GM18499 (cell line): ENCODE measurements around the gene INSYN1.

Source experiments
- ATAC-seq: cut with Tn5 transposase; IDR thresholded peaks from one replicate; pipeline ENCODE4 v1.9.1; 2021; ENCODE audit warnings: moderate number of reproducible peaks; ENCODE audit not compliant: insufficient read depth, unreplicated experiment

Gene INSYN1

GRCh38 chr15:73779974-73780373 lies 26.8 kb upstream of the INSYN1 start:
- no peak for ATAC-seq

DNA sequence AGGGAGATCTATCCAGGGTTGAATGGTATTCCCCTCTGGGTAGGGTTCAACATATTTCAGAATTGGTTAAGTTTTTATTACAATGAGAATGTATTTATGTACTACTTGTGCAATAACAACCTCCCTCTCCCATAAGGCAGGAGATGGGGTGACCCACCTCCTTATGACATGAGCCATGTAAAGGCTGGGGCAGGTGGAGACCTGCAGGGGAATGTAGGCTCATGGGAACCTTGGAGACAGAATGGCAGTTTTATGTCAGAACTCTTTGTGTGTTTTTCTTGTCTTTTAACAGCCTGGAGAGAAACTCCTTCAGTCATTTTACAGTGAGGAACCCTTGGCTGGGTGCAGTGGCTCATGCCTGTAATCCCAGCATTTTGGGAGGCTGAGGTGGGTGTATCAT lies 24.6 kb upstream of the INSYN1 start:
- ATAC-seq = no peak

DNA sequence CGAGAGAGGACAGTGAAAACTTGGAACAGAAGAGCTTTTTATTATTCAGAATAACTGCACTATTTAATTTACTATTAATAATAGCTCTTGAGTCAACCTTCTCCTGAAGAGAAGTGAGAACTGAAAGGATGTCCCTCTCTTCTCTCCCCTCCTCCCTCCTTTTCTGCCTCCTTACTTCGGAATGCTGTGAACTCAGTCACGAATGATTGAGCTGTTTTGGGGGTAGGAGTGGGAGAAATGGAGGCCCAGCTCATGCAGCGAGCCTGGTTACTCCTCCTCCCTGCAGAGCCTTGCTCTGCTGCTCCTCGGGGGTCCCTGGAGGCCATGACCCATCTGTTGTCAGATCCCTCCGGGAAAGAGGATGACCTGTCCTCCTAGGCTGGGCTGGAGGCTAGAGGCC lies 20.3 kb upstream of the INSYN1 start:
- no peak for ATAC-seq

DNA sequence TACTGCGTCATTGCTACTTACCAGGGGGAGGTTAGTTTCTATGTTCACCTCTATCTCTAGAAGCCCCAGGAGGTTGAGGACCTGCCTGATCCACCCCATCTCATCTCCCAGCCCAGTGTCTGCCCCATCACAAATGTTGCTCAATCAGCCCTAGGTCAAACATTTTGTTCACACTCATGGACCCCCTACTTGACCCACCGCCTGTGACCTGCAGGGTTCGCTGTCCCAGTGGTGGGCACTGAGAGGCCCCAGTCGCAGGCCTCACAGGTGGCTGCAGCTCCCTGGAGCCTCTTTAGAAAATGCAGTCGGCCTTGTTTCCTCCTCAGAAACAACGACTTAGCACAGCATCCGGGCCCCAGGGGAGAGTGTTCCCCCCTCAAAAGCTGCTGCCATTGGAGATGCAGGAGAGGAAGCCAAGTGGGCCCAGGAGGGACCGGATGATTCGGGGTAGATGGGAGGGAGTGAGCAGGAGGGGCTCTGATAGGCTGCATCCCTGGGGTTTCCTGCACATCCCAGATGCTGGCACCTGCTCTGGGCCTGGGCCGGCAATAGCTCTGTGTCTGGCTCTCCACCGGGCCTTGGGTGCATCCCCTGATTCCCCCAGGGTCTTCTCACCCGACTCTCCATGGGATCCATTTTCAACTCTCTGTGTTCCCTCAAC lies 18.4 kb upstream of the INSYN1 start:
- no peak for ATAC-seq

- ATAC-seq = no peak
Observed at GRCh38 chr15:73770050-73770449, 16.9 kb upstream of the INSYN1 start.

DNA sequence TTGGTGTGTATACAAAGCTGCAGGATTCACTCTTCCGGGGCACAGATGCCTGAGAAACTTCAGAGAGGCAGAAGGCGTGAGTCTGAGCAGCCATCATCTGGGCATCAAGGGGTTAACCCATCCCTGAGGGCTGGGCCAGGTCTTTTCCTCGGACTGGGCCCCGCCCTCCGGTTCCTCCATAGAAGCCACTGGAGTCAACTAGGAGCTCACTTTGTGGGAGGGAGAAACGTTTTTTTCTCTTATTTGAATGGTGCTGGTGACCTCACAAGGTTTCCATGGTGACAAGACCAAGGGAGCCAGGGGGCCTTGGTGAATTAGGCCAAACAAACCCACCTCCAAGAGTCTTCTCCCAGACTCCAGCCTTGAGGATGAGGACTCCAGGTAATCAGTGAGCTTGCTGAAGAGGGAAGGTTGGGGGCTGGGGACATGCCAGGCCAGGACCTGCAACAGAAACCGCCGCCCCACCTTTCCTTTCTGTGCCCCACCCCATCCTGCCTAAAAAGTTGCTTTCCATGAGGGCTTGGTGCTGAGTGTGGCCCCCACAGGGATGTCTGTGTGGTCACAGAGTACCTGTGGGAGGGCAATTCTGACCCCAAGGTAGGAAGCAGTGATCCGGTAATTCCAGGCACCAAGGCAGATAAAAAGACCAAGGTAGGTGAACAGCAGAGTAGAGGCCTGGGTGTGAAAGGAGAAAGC lies 14.8 kb upstream of the INSYN1 start:
- no peak for ATAC-seq

GRCh38 chr15:73766598-73766997 lies 13.4 kb upstream of the INSYN1 start:
- ATAC-seq = no peak

DNA sequence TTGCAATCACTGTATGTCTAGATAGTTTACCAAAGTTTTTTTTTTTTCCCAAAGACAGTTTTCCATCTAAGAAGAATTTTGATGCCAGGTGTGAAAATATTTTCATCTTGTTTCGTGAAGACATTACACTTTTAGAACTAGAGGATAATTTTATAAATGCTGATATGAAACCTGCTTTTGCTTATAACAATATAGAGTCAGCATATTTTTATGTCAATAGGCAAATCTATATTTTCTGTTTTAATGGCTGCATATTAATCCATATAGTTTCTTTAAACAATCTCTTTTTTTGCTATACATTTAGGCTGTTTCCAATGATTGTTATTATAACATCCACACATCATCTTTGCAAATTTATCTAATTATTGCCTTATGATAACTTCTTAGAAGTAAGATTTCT lies 12.6 kb upstream of the INSYN1 start:
- ATAC-seq = no peak

- no peak for ATAC-seq
Observed at GRCh38 chr15:73763931-73764330, 10.8 kb upstream of the INSYN1 start.

DNA sequence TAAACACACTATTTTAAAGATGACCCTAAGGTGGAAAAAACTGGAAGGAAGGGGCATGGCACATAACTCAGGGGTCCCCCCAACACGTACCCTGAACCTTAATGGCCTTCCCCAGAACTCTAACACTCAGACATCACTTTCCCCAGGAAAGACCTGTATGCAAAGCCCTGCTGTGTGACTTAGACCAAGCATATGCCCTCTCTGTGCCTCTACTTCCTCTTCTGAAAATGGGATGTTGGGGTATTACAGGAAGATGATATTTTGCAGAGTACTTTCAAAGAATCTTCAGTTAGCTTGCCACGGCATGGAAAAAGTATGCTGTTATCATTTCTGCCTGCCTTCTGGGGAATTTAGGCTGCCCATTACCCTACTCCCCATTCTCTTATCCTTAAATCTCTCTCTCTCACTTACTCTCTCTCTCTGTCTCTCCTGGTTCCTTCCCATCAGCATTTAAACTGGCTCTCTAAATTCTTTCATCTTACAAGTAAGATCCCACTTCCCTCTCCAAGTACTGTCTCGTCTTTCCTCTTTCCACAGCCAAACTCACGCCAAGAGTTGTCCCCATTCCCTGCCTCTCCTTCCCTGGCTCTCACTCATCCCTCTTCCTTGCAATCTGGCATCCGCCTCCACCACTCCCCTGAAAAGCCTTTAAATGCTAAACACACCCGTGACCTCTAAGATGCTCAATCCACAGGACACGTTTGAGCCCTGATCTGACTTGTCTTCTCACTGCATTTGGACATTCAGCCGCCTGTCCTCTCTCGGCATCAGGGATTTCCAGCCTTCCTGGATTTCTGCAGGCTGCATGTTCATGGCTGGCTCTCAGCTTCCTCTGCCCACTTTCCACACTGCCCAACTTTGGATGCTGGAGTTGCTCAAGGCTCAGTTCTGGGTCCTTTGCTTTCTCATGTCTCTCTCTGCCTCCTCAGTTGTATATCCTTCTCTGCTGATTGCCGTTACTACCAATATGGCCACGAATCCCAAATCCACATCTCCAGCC lies 7.5 kb upstream of the INSYN1 start:
- ATAC-seq = no peak

DNA sequence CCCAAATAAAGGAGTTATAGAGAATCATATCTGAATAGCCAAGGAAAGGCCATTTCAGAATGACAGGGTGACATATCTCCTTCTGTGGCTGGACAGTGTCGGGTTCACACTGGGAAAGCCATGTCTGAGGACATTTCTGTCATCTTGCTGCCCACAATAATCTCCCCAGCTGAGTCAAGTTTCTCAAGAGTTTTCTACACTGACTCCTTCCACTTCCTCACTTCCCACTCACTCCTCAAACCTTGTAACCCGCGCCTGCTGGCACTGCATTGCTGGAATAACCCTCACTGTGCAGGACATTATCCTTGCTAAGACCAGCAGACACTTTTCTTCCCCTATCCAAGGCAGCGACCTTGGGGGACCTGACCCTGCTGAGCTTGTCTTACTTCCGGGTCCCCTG lies 5.3 kb upstream of the INSYN1 start:
- ATAC-seq = no peak

DNA sequence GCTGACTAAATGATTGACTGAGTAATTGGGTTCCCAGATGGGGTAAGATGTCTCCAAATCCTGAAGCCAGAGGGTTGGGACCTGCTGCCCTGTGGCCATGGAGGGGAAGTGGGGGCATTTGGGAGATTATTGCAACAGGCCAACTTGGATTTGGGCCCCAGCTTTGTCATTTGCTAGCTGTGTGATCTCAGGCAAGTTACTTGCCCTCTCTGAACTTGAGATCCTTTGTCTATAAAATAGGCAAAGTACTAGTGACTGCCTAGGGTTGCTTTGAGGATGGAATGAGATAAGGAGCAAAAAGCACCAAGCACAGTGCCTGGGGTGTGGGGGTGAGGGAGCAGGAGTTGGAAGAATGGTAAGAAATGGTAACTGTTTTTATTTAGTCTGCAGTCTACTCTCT lies 4.4 kb upstream of the INSYN1 start:
- no peak for ATAC-seq

DNA sequence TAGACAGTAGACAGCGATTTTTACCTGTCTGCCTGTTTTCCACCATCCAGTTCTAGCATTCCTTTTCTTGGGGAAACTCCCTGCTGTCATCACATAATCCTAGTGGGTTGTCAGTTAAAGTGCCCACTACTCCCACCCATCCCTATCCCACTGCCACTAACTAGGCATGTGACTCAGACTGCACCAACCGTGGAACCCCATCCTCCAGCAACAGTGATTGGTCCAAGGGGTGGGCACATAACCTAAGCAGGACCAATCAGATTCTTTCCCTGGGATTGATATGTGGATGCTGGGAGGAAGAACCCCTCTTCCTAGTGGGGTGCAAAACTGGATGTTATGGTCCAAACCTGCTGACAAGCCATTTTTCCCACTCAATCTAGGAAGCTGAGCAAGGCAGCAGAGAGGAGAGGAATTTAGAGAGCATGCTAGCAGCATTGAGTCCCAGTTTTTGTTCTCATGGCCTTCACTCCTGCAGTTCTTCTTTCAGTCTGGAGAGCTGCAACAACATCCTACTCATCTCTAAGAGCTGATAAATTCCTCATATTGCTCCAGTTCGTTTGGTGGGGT lies 3.9 kb upstream of the INSYN1 start:
- no peak for ATAC-seq

GRCh38 chr15:73756390-73756789 lies 3.2 kb upstream of the INSYN1 start:
- no peak for ATAC-seq

DNA sequence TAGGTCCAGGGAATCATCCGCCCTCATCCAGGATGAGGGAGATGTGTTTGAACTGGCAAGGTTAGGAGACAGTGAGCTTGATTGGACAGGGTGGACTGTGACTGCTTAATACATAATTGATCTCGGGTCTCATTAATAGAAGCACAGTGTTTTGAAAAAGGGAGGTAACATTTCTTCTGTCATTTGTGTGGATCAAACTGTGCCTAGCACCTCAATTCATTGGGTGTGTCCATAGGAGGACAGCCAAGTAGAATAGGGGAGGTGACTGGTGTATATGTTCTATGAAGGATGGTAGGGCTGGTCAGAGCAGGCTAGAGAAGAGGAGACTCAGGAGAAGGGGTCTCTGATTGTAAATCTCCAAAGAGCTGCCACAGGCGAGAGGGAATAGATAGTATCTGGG lies 2.8 kb upstream of the INSYN1 start:
- no peak for ATAC-seq

DNA sequence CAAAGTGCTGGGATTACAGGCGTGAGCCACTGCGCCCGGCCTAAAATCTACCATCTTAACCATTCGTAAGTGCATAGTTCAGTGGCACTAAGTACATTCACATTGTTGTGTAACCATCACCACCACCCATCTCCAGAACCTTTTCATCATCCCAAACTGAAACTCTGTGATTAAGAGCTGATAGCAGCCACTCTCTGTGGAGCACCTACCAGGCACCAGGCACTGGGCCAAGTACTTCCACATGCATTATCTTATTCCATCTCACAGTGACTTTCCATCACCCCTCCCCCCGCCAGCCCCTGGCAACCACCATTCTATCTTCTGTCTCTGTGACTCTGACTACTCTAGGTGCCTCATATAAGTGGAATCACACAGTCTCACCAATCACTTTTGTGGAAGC lies 2.3 kb upstream of the INSYN1 start:
- no peak for ATAC-seq

GRCh38 chr15:73754461-73754860 lies 1.3 kb upstream of the INSYN1 start:
- ATAC-seq = no peak

DNA sequence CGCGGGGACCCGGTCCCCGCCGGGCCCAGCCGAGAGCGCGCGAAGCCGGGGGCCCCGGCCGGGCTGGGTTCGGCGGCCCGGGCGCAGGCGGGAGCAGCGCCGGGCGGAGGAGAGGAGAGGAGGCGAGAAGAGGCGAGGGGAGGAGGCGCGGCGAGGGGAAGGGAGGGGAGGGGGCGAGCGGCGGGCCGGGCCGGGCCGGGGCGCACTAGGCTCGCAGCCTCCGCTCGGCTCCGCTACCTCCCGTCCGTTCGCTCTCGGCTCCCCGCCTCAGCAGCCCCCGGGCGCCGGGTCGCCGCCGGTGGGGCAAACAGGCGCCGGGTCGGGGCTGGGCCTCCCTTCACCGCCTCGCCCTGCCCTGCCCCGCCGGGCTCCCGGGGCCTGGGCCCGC lies 351 bp downstream of the INSYN1 start:
- ATAC-seq = no peak

GRCh38 chr15:73751899-73752805 lies 999 bp downstream of the INSYN1 start:
- no peak for ATAC-seq

DNA sequence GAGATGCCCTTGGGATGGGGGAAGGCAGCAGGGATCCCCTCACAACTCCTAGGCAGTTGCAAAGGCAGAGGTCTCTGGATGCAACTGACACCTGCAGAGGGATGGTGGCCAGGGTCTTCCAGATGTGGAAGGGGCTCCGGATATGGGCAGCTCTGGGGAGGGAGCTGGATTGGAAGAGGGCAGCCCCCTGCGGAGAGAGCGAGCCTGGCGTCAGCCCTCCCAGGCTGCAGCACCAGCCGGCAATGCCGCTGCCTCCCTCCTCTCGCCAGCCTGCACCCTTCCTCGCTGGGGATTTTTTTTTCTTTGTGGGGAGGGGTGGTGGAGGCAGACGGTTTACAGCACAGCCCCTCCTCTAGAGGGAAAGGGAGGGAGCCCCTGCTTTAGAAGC lies 1.6 kb downstream of the INSYN1 start:
- no peak for ATAC-seq
